NT2/D1 (cell line): Measurements from ENCODE around the gene EPN2.

ENCODE experiments used
- SUZ12 ChIP-seq: IDR thresholded peaks from 2 replicates; pipeline ENCODE4 v1.6.1; 2011; ENCODE audit not compliant: insufficient read length, insufficient read depth; ENCODE audit errors: extremely low read depth
- YY1 ChIP-seq: IDR thresholded peaks from 2 replicates; pipeline ENCODE4 v1.6.1; 2011; ENCODE audit not compliant: insufficient read length, insufficient read depth
- ZNF274 ChIP-seq: IDR thresholded peaks from 2 replicates; pipeline ENCODE4 v1.6.1; 2011; ENCODE audit warnings: mild to moderate bottlenecking, low read depth, low read length

GRCh38 chr17:19331543-19332245, 94.5 kb downstream of the EPN2 start:
- no peak for TF ChIP-seq YY1
- TF ChIP-seq SUZ12 = no peak
- no peak for TF ChIP-seq ZNF274
